Activated B cell treated with CpG ODN at 0.5 μM for 24 hours (primary cell): ENCODE measurements around the gene KIF26B. TPM values are rescaled to one million over a fixed set of nuclear protein-coding genes. Genes with fewer than 3 reads are reported as not detected.

Experiments used
- ATAC-seq: fragments of 200-7000 bp; cut with Tn5 transposase; one replicate; pipeline ENCODE4 v1.10.0; 2021; ENCODE audit warnings: low read depth, mild to moderate bottlenecking, moderate library complexity
- CTCF ChIA-PET: fragments of 350-600 bp; sonication (Branson Sonifier 250); formaldehyde crosslinking; loops from one replicate; lab custom pipeline; 2021; ENCODE audit warnings: antibody characterized with exemption; lab: Charles Lee
- POLR2A ChIA-PET: fragments of 350-600 bp; sonication (Branson Sonifier 250); formaldehyde crosslinking; loops from one replicate; lab custom pipeline; 2021; ENCODE audit warnings: antibody characterized with exemption; lab: Charles Lee
- DNase-seq: peaks from one replicate; pipeline ENCODE4 v3.0.0; 2022
- H3K27ac Mint-ChIP-seq: one replicate; pipeline ENCODE4 v1.8.0; 2020; ENCODE audit warnings: mixed read lengths
- H3K27me3 Mint-ChIP-seq: one replicate; pipeline ENCODE4 v1.8.0; 2021; ENCODE audit warnings: mixed read lengths
- H3K36me3 Mint-ChIP-seq: one replicate; pipeline ENCODE4 v1.8.0; 2021; ENCODE audit warnings: low read depth, mixed read lengths
- H3K4me1 Mint-ChIP-seq: one replicate; pipeline ENCODE4 v1.8.0; 2021; ENCODE audit warnings: mixed read lengths
- H3K4me3 Mint-ChIP-seq: one replicate; pipeline ENCODE4 v1.8.0; 2020; ENCODE audit warnings: mild to moderate bottlenecking, mixed read lengths
- H3K9me3 Mint-ChIP-seq: one replicate; pipeline ENCODE4 v1.8.0; 2020; ENCODE audit warnings: mixed read lengths
- CTCF ChIP-seq: fragments of 200-600 bp; IDR thresholded peaks from one replicate; pipeline ENCODE4 v1.8.0; 2022; ENCODE audit warnings: antibody characterized with exemption, mild to moderate bottlenecking
- intact Hi-C: fragments of 100-400 bp; cut with micrococcal nuclease; formaldehyde crosslinking; loops from one replicate; pipeline ENCODE4 v1.15.1; 2024
- total RNA-seq: library from RNA; stranded (reverse); gene quantifications from 2 replicates; pipeline ENCODE4 v1.2.3, GENCODE V29; 2022

KIF26B gene
- total RNA-seq, 1 donor from 2014 or later = 1.7 TPM

GRCh38 chr1:245378311-245378722, 223.5 kb downstream of the KIF26B start:
- H3K4me1 Mint-ChIP-seq = no peaks in the 10 kb centered on the region
- TF ChIP-seq CTCF = no peak
- ChIA-PET CTCF (no interaction called here), POLR2A (no interaction called here)
- no peaks in the 10 kb centered on the region for H3K27me3 Mint-ChIP-seq
- no peak overlapping the region for H3K4me3 Mint-ChIP-seq
- no peak overlapping the region for H3K27ac Mint-ChIP-seq
- ATAC-seq (no peak), DNase-seq (no peak)
- H3K9me3 Mint-ChIP-seq = no peaks in the 10 kb centered on the region
- intact Hi-C loops = no loop called here
- no peaks in the 10 kb centered on the region for H3K36me3 Mint-ChIP-seq

- Mint-ChIP-seq H3K4me3 (no peak overlapping the region), H3K27me3 (no peaks in the 10 kb centered on the region), H3K36me3 (no peaks in the 10 kb centered on the region), H3K4me1 (no peaks in the 10 kb centered on the region), H3K9me3 (no peaks in the 10 kb centered on the region), H3K27ac (no peak overlapping the region)
- DNase-seq (no peak), ATAC-seq (no peak)
- CTCF ChIA-PET = no interaction called here
- POLR2A ChIA-PET = no interaction called here
- intact Hi-C loops = no loop called here
- TF ChIP-seq CTCF = no peak
Observed at GRCh38 chr1:245378745-245379144, 224.0 kb downstream of the KIF26B start.

GRCh38 chr1:245380790-245381535, 226.2 kb downstream of the KIF26B start:
- H3K27me3 Mint-ChIP-seq = peaks cover 5% of the 10 kb centered on the region
- no peaks in the 10 kb centered on the region for H3K9me3 Mint-ChIP-seq
- H3K27ac Mint-ChIP-seq = no peak overlapping the region
- ATAC-seq = no peak
- CTCF ChIA-PET = interaction anchor here (0.7 kb wide), 1 partner anchor 228 kb away, joined by 5 read pairs; no protein-coding TSS in a partner anchor
- no peak for TF ChIP-seq CTCF
- no peak for DNase-seq
- H3K36me3 Mint-ChIP-seq = no peaks in the 10 kb centered on the region
- POLR2A ChIA-PET = no interaction called here
- no peak overlapping the region for H3K4me3 Mint-ChIP-seq
- intact Hi-C loops = loop anchor here (2.0 kb wide), 1 partner anchor 228 kb away; no protein-coding TSS in a partner anchor
- H3K4me1 Mint-ChIP-seq = no peaks in the 10 kb centered on the region

- no peaks in the 10 kb centered on the region for H3K4me1 Mint-ChIP-seq
- no peak overlapping the region for H3K4me3 Mint-ChIP-seq
- POLR2A ChIA-PET = no interaction called here
- TF ChIP-seq CTCF = no peak
- H3K9me3 Mint-ChIP-seq = no peaks in the 10 kb centered on the region
- CTCF ChIA-PET = no interaction called here
- ATAC-seq (no peak), DNase-seq (no peak)
- no peaks in the 10 kb centered on the region for H3K36me3 Mint-ChIP-seq
- intact Hi-C loops = no loop called here
- no peak overlapping the region for H3K27ac Mint-ChIP-seq
- H3K27me3 Mint-ChIP-seq = peaks cover 5% of the 10 kb centered on the region
Observed at GRCh38 chr1:245382981-245383380, 228.2 kb downstream of the KIF26B start.

DNA sequence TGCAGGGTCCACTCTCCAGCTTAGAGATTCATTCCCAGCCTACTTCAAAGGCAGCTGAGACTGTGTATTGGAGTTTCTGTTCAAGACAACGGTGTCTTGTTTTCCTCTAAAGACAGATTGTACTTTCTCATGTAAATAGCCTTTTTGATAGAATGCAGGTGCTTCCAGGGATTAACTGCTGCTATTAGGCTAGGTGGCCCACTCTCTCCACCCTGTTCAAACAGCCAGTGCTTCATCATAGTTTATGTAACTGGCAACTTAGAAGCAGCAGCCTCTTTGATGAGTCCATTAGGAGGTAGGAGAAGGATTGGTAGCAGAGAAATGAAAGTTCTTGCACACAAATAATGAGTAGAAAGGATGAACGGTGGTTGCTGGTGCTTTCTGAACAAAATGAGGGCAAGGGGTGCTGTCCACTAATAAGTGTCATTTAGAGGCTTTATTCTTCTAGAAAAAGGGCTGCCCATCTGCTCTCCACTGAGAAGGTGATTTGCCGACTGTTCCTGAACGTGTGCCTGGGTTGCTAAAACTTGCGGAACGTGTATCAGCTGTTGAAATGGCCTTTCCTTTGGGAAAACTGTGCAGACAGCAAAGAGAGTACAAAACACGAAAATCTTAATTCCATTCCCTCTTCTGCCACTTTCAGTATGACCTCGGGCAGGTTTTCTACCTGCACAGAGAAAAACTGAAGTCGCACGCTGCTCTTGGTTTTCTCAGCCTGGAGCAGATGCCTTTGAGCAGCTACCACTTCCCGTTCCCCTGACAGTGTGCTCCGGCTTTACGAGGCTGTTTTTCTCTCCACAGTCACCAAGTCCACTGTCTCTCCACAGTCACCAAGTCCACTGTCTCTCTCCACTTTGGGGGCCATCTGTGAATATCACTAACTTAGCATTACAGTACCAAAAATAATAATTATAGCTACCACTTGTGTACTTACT, 228.9 kb downstream of the KIF26B start:
- peaks cover 5% of the 10 kb centered on the region for H3K27me3 Mint-ChIP-seq
- no peak for TF ChIP-seq CTCF

More for the DNA sequence above, 228.9 kb downstream of the KIF26B start:
- DNase-seq (no peak), ATAC-seq (no peak)
- no peaks in the 10 kb centered on the region for H3K4me1 Mint-ChIP-seq
- no peak overlapping the region for H3K4me3 Mint-ChIP-seq
- POLR2A ChIA-PET = no interaction called here
- intact Hi-C loops = no loop called here
- H3K9me3 Mint-ChIP-seq = no peaks in the 10 kb centered on the region
- no peak overlapping the region for H3K27ac Mint-ChIP-seq
- H3K36me3 Mint-ChIP-seq = no peaks in the 10 kb centered on the region
- CTCF ChIA-PET = no interaction called here
